HG02884 (cell line): ENCODE results near the gene CDH12.
"Not testable (repeated sequence)": the region's sequence is repeated elsewhere in the genome, so short reads cannot be mapped to it uniquely, and the experiment has no call there.

ENCODE experiments used
- ATAC-seq: cut with Tn5 transposase; IDR thresholded peaks from one replicate; pipeline ENCODE4 v1.9.1; 2021; ENCODE audit warnings: mild to moderate bottlenecking, moderate library complexity; ENCODE audit not compliant: unreplicated experiment

Gene CDH12

GRCh38 chr5:22316294-22316693, 536.9 kb downstream of the CDH12 start:
- ATAC-seq, result no peak

DNA sequence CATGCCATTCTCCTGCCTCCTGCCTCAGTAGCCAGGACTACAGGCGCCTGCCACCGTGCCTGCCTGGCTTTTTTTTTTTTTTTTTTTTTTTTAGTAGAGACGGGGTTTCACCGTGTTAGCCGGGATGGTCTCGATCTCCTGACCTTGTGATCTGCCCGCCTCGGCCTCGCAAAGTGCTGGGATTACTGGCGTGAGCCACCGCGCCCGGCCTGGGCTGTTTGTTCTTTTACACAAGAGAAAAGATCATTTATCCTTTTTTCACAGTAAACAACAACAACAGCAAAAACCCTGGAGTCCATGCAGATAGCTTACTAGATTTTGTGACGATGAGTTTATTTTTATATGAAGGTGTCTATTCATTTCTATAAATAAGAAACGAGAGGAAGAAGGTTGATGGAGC, 538.1 kb downstream of the CDH12 start:
- not testable (repeated sequence) for ATAC-seq

DNA sequence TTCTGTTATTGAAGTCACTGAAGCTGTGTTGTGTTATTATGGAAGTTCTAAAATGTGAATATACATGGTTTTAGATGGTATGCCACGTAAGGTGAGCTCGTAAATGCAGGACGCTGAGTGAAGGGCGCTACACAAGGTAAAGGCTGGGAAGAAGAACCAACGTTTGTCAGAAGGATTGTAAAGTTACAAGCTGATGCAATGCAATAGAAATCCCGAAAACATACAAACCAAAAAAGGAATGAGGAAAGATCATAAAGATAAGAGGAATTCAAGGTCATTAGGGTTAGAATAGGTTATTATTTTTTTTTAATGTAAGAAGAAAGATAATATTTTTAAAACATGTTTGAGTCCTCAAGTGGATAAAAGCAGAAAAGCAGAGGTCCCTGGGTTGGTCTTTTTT, 538.6 kb downstream of the CDH12 start:
- no peak for ATAC-seq

DNA sequence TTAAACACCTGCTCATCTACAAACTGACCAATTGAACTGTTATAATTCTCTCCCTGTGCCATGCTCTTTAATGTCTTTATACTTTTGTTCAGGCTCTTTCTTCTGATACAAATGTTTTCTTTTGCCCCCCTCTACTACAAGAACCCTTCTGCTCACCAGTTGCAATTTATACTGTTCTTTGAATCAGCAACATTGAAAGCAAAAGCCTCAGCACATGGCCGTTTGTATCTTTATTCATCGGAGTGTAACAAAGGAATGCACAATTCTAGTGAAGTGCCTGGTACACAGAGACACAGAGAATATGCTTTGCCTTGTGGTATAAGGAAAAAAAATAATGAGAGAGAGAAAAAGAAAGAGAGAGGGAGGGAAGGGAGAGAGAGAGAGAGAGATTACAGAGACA, 547.1 kb downstream of the CDH12 start:
- no peak for ATAC-seq

- no peak for ATAC-seq
These were observed 557.3 kb downstream of the CDH12 start for GRCh38 chr5:22295832-22296231.

- ATAC-seq, result no peak
These were observed 560.0 kb downstream of the CDH12 start for GRCh38 chr5:22293147-22293546.

- ATAC-seq, result no peak
These were observed 575.0 kb downstream of the CDH12 start for GRCh38 chr5:22278164-22278563.

DNA sequence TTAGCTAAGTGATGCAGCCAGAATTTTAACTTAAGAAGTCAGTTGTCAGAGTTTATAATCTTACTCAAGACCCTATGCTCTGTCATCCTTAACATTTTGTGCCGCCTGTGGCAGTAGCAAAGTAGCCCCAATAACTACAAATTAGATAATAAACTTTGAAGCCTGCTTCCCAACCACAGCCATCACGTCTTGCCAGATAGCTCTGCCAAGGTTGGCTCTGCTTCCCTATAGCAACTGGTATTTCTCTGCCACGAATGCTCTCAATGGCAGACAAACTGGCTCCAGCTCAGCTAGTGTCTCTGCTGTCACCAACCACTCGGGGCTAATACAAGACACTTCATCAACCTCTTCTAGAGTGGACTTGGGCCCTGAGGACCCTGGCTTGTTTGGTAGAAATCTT, 576.1 kb downstream of the CDH12 start:
- ATAC-seq, result no peak

DNA sequence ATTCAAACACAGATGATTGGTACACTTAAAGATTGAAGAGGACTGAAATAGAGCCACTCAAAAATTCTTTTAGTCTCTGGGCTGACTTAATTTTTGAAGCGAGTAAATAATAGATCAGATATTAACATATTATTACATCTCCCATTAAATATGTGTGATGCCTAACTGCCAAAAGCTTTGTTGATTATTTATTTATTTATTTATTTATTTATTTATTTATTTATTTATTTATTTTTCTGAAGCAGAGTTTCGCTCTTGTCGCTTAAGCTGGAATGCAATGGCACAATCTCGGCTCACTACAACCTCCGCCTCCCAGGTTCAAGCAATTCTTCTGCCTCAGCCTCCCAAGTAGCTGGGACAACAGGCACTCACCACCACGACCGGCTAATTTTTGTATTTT, 587.3 kb downstream of the CDH12 start:
- ATAC-seq, result not testable (repeated sequence)

DNA sequence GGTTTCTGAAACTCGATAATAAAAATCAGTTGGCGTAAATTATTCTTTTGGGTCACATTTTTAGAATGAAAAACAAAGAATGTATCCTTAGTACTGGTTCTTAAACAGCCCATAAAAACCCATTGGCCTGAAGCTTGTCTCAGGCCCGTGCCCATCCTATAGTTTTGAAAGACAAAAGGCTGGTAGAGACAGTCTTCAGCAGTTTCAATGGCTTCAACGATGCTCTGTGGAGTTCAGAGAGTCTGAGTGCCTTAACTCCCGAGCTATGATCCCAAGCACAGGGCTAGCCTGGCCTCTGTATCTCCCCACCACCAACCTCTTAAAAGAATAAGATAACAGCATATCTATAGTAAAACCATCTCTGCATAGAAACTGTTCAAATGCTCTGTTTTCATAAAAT, 595.0 kb downstream of the CDH12 start:
- no peak for ATAC-seq

GRCh38 chr5:22250528-22250927, 602.6 kb downstream of the CDH12 start:
- ATAC-seq, result no peak

DNA sequence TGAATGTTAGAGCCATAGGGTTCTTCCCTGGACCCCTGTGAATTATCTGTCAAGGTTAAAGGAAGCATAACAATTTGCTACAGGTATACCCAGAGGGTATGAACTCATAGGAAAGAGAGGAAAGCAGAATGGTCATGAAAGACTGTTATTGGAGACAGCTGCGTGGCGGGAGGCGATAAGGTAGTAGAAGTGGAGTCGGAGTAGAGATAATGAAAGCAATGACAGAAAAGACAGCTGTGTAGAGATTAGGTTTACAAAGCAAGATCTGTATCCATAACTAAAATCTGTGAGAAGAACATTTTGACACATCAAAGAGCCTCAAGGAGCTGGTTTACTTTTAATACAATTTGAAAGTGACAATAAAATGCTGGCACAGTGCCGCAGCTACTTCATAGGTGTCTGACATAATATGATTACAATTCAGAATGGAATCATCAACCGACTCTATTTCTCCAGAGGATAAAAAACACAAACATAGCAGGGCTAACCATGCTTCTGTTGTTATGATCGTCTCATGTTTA, 603.9 kb downstream of the CDH12 start:
- ATAC-seq, result no peak

- ATAC-seq, result no peak
These were observed 607.4 kb downstream of the CDH12 start for GRCh38 chr5:22245770-22246169.

DNA sequence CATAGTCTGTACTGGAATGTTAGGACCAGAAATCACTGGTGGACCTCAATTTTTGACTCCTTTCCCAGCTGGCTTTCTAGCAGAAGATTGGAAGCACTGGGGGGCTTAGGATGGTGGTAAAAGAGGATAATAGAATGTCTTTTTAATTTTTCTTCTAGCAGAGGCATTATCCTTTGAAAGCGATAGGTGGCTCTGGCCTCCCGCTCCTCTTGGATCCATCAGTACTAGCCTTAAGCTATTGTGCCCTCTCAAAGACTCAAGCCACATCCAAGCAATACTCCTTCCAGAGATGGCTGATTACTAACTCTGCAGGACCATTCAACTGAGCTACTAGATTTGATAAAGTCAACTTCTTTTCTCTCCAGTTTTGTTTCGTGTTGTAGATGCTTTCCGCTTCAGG, 610.6 kb downstream of the CDH12 start:
- ATAC-seq, result no peak

DNA sequence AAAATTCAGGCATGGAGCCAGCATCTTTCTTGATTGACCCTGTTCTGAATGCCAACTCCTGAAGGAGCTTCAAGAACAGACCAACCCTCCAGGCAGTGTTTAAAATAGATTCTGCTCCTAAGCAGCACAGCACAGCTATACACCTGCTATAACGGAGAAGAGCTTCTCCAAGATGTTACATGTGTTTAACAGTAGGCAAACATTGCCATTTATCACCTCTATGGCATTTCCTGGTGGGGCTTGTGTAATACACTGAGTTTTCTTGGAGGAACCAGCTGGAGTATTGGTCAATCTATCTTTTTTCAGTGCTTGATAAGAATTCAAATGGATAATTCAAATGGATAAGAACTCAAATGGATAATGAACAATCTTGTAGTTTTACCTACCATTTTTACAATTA, 615.1 kb downstream of the CDH12 start:
- no peak for ATAC-seq

GRCh38 chr5:22226423-22226822, 626.7 kb downstream of the CDH12 start:
- no peak for ATAC-seq

DNA sequence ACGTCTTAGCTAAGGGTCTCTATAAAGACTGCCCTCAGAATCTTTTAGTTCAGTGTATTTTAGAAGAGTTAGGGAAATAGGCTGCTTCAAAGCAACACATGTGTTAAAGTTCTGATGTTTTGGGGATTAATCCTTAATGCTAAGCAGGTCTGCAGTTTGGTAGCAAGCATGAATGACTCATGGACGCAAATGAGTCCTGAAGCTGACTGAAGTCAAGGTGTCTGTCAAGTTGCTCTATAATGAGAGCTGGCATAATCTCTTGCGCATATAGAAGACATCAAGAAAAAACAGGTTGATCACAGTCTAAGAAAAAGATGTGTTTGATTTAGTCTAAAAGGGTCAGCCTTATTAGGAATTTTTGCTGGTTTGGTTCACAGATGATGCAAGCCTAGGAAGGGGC, 630.1 kb downstream of the CDH12 start:
- ATAC-seq, result no peak

- not testable (repeated sequence) for ATAC-seq
These were observed 639.2 kb downstream of the CDH12 start for GRCh38 chr5:22213703-22214495.

GRCh38 chr5:22212254-22212991, 640.7 kb downstream of the CDH12 start:
- not testable (repeated sequence) for ATAC-seq

DNA sequence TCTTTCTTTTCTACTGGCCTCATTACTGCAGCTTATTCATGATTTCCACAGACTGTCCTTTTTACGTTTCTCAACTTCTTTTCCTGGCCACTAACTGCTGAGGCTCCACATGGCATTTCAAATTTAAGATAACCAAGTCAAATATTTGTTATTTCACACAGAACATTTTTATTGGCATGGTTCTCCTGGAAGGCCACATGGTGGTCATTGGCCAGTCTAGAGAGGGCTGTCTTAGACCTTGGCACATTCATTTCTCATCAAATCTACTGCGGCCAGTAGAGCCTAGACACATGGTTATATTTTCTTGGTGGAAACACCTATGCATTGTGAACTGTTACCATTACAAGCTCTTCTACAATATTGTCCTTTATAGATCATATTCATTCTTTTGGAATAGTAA, 644.7 kb downstream of the CDH12 start:
- ATAC-seq, result not testable (repeated sequence)

GRCh38 chr5:22188651-22189050, 664.5 kb downstream of the CDH12 start:
- not testable (repeated sequence) for ATAC-seq

- ATAC-seq, result not testable (repeated sequence)
These were observed 665.4 kb downstream of the CDH12 start for GRCh38 chr5:22187632-22188228.
